Lung (tissue), 12 donors: ENCODE data around the gene SIGLEC6. TPM values are rescaled to one million over a fixed set of nuclear protein-coding genes. Genes with fewer than 3 reads are reported as not detected.
A peak's percentile ranks its signal among the peaks of the same experiment; 100 is the strongest.

Source experiments
- ATAC-seq: fragments of 200-7000 bp; cut with Tn5 transposase; one replicate; pipeline ENCODE4 v1.9.1; 2020; ENCODE audit warnings: moderate number of reproducible peaks; ENCODE audit not compliant: insufficient read depth, low FRiP score
- DNase-seq, 3 donors: peaks; one replicate each; pipeline ENCODE4 v3.0.0-alpha.2; 2013 to 2017
- H3K27ac ChIP-seq, 2 donors: one replicate each; pipeline ENCODE4 v1.5.1; 2013; ENCODE audit warnings: mild to moderate bottlenecking in 2 of 2, moderate library complexity in 2 of 2, control low read depth in 1 of 2, inconsistent platforms in 1 of 2, low read depth in 1 of 2, low read length in 1 of 2
- H3K27me3 ChIP-seq, 3 donors: one replicate each; pipeline ENCODE4 v1.5.1; 2013; ENCODE audit warnings: low read length in 2 of 3; ENCODE audit not compliant: control insufficient read depth in 3 of 3, insufficient read depth in 3 of 3
- H3K36me3 ChIP-seq, 4 donors: one replicate each; pipeline ENCODE4 v1.5.1; 2013; ENCODE audit warnings: low read length in 4 of 4, mild to moderate bottlenecking in 1 of 4, moderate library complexity in 1 of 4; ENCODE audit not compliant: control insufficient read depth in 4 of 4, insufficient read depth in 4 of 4
- H3K4me1 ChIP-seq, 5 donors: one replicate each; pipeline ENCODE4 v1.5.1; 2013; ENCODE audit warnings: low read length in 5 of 5, mild to moderate bottlenecking in 2 of 5, moderate library complexity in 1 of 5; ENCODE audit not compliant: control insufficient read depth in 5 of 5, insufficient read depth in 5 of 5
- H3K4me3 ChIP-seq: one replicate; pipeline ENCODE4 v1.5.1; 2013; ENCODE audit warnings: mild to moderate bottlenecking, control low read depth, moderate library complexity
- H3K9ac ChIP-seq, 2 donors: one replicate each; pipeline ENCODE4 v1.5.1; 2013; ENCODE audit warnings: low read length in 2 of 2, control low read depth in 1 of 2; ENCODE audit not compliant: insufficient read depth in 1 of 2
- H3K9me3 ChIP-seq, 4 donors: one replicate each; pipeline ENCODE4 v1.5.1; 2013; ENCODE audit warnings: low read length in 3 of 4, mild to moderate bottlenecking in 1 of 4, moderate library complexity in 1 of 4; ENCODE audit not compliant: control insufficient read depth in 4 of 4, insufficient read depth in 3 of 4
- WGBS, 2 donors: extraction: QIAGEN DNeasy Blood & Tissue Kit; methylation state at CpG; one replicate each; pipeline ENCODE4 v1.1.7; 2013; 5-methylcytosine and 5-hydroxymethylcytosine counted together
- polyA plus RNA-seq, 2 donors: library from polyadenylated mRNA; stranded (reverse); fragments of 200-250 nt; gene quantifications; one replicate each; pipeline ENCODE4 v1.2.1, GENCODE V29; 2013
- total RNA-seq, 2 donors: library from RNA; depleted of rRNA in 1 of 2; stranded (reverse); fragments of >200 nt in 1 of 2; gene quantifications; one replicate each; pipeline ENCODE4 v1.2.1, GENCODE V29; 2014 to 2021
- TF ChIP-seq, protein P1 (sequence below): IDR thresholded peaks from 2 replicates; pipeline ENCODE4 v1.5.1; 2012; ENCODE audit warnings: mild to moderate bottlenecking; ENCODE audit errors: control extremely low read depth, extremely low read depth
- donor health status: control.
- donor health status: control.
- donor health status: Bipolar disorder and iron deficiency.
- donor health status: healthy.
- donor health status: DM: yes; HTN: yes; CAD: no.

Gene SIGLEC6
- total and polyA plus RNA-seq, 4 donors, result 0.23 to 5.3 (median 0.45) TPM

DNA sequence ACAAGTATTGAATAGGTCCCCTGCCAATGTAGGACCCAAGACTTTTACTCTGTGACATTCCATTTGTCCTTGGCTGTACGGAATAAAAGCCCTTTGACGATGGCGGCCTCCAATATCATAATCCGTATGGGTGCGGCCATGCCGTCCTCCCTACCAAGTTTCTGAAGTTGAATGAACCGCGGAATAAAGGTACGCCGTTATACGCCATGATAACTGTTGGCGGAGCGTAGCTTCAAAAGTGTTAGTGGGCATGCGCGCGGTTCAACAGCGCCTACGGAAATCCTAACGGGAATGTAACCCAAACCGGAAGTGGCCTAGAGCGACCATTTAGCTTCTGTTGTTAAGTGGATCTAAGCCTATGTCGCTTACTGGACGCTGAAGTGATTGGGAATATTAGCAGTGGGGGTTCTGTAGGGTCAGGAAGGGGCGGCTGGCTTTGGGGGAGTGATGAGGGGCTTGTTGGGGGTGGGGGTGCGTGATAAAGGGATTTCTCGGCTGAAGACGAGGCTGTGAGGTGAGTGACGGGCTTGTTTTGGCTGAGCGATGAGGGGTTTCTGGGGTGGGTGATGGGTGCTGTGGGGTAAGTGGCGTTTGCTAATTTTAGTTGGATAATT is 39.6 kb upstream of the SIGLEC6 start, which contains the start of gene ZNF175:
Gene ZNF175, plus strand, starts transcription at position 322 of the 614 bp plus-strand sequence. CDS start 2,047 bp downstream, outside the sequence.
- TF ChIP-seq, protein P1, sequence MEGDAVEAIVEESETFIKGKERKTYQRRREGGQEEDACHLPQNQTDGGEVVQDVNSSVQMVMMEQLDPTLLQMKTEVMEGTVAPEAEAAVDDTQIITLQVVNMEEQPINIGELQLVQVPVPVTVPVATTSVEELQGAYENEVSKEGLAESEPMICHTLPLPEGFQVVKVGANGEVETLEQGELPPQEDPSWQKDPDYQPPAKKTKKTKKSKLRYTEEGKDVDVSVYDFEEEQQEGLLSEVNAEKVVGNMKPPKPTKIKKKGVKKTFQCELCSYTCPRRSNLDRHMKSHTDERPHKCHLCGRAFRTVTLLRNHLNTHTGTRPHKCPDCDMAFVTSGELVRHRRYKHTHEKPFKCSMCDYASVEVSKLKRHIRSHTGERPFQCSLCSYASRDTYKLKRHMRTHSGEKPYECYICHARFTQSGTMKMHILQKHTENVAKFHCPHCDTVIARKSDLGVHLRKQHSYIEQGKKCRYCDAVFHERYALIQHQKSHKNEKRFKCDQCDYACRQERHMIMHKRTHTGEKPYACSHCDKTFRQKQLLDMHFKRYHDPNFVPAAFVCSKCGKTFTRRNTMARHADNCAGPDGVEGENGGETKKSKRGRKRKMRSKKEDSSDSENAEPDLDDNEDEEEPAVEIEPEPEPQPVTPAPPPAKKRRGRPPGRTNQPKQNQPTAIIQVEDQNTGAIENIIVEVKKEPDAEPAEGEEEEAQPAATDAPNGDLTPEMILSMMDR, result no peak
- Histone ChIP-seq H3K36me3 (peaks cover 0 to 11% (median 3%) of the 10 kb centered on the region in 4 donors), H3K4me3 (peak within 1 kb of the TSS; percentile 73), H3K27me3 (peaks cover 0 to 11% (median 0%) of the 10 kb centered on the region in 3 donors), H3K9ac (peak within 1 kb of the TSS; percentile 66), H3K9me3 (peaks cover 0 to 1% (median 0%) of the 10 kb centered on the region in 4 donors), H3K4me1 (peaks cover 6 to 13% (median 11%) of the 10 kb centered on the region in 5 donors), H3K27ac (peak within 1 kb of the TSS; percentile 61 to 71)
- DNase-seq (peak; percentile 96 to 99 (median 99)), ATAC-seq (peak; percentile 92)
- WGBS, 2 donors, result 0% methylated on average over 30 of the region's 30 CpGs

DNA sequence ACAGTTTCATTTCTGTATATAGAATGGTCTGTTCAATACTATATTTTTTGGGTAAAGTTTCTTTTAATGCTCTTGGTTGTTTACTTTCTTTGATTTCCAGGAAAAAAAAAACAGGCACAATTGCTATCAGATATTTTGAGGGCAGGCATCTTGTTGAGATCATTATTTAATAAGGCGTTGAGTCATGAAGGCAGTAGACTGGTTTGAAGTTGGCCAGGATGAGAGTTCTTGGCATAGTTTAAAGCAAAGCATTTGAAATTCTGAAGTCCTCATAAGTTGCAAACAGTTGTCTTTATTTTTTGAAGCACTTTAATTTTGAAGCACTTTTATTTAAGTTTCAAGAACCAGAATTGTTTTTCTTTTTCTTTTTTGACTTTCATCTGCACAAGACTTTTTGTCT is 37.0 kb upstream of the SIGLEC6 start:
- DNase-seq, result no peak
- peaks cover 6 to 13% (median 11%) of the 10 kb centered on the region in 5 donors for H3K4me1 ChIP-seq
- H3K27me3 ChIP-seq, result peaks cover 0 to 11% (median 6%) of the 10 kb centered on the region in 3 donors
- peaks cover 0 to 4% (median 3%) of the 10 kb centered on the region in 4 donors for H3K36me3 ChIP-seq
- H3K9me3 ChIP-seq, result peaks cover 0 to 1% (median 0%) of the 10 kb centered on the region in 4 donors
- H3K27ac ChIP-seq, result no peak overlapping the region
- no peak overlapping the region for H3K9ac ChIP-seq
- 88 to 100% methylated on average over 1 of the region's 1 CpG for WGBS, 2 donors
- ATAC-seq, result no peak
- TF ChIP-seq, protein P1, result no peak
- no peak overlapping the region for H3K4me3 ChIP-seq

DNA sequence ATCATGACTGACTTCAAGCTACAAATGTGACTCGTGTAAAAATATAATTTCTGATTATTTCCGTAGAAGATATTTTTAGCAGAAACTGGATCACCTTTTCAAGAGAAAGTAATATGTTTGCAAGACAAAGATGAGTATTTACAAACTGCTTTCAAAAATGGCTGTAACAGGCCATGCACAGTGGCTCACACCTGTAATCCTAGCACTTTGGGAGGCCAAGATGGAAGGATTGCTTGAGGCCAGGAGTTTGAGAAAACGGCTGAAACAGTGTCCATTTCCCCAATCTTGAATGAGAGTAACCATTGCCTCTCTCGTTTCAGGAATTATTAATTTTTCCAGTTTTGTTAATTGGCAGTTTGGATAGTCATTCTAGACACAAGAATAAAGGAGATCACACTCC is 36.1 kb upstream of the SIGLEC6 start:
- TF ChIP-seq, protein P1, result no peak
- Histone ChIP-seq H3K27me3 (peaks cover 0 to 11% (median 6%) of the 10 kb centered on the region in 3 donors), H3K36me3 (no peaks in the 10 kb centered on the region), H3K4me1 (peaks cover 6 to 12% (median 10%) of the 10 kb centered on the region in 5 donors), H3K9me3 (peaks cover 0 to 1% (median 0%) of the 10 kb centered on the region in 4 donors), H3K27ac (no peak overlapping the region), H3K9ac (no peak overlapping the region), H3K4me3 (no peak overlapping the region)
- no peak for ATAC-seq
- no peak for DNase-seq
- WGBS, 2 donors, result 82 to 89% methylated on average over 4 of the region's 4 CpGs
